Mucosa of rectum (tissue), 2 donors: ENCODE data around the gene LIMK1.
"Not testable (repeated sequence)": the region's sequence is repeated elsewhere in the genome, so short reads cannot be mapped to it uniquely, and the experiment has no call there.

Experiments
- H3K27ac ChIP-seq, 2 donors: one replicate each; pipeline ENCODE4 v1.7.0; 2013; ENCODE audit warnings: inconsistent platforms in 2 of 2, low read depth in 2 of 2, low read length in 2 of 2
- H3K27me3 ChIP-seq, 2 donors: one replicate each; pipeline ENCODE4 v1.7.0; 2013; ENCODE audit warnings: low read length in 2 of 2; ENCODE audit not compliant: control insufficient read depth in 2 of 2, insufficient read depth in 2 of 2
- H3K36me3 ChIP-seq, 2 donors: one replicate each; pipeline ENCODE4 v1.7.0; 2013; ENCODE audit warnings: low read length in 2 of 2; ENCODE audit not compliant: control insufficient read depth in 2 of 2, insufficient read depth in 2 of 2
- H3K4me1 ChIP-seq, 2 donors: one replicate each; pipeline ENCODE4 v1.7.0; 2013; ENCODE audit warnings: low read length in 2 of 2, mild to moderate bottlenecking in 1 of 2; ENCODE audit not compliant: control insufficient read depth in 2 of 2, insufficient read depth in 2 of 2
- H3K4me3 ChIP-seq, 2 donors: one replicate each; pipeline ENCODE4 v1.7.0; 2013; ENCODE audit warnings: low read length in 2 of 2
- H3K9ac ChIP-seq, 2 donors: one replicate each; pipeline ENCODE4 v1.7.0; 2013; ENCODE audit warnings: low read length in 2 of 2, low read depth in 1 of 2, mild to moderate bottlenecking in 1 of 2
- H3K9me3 ChIP-seq, 2 donors: one replicate each; pipeline ENCODE4 v1.7.0; 2013; ENCODE audit warnings: low read length in 2 of 2; ENCODE audit not compliant: control insufficient read depth in 2 of 2
- donor health status: healthy.
- donor health status: Normal muscosa, but diverticular disease.

LIMK1 gene

DNA sequence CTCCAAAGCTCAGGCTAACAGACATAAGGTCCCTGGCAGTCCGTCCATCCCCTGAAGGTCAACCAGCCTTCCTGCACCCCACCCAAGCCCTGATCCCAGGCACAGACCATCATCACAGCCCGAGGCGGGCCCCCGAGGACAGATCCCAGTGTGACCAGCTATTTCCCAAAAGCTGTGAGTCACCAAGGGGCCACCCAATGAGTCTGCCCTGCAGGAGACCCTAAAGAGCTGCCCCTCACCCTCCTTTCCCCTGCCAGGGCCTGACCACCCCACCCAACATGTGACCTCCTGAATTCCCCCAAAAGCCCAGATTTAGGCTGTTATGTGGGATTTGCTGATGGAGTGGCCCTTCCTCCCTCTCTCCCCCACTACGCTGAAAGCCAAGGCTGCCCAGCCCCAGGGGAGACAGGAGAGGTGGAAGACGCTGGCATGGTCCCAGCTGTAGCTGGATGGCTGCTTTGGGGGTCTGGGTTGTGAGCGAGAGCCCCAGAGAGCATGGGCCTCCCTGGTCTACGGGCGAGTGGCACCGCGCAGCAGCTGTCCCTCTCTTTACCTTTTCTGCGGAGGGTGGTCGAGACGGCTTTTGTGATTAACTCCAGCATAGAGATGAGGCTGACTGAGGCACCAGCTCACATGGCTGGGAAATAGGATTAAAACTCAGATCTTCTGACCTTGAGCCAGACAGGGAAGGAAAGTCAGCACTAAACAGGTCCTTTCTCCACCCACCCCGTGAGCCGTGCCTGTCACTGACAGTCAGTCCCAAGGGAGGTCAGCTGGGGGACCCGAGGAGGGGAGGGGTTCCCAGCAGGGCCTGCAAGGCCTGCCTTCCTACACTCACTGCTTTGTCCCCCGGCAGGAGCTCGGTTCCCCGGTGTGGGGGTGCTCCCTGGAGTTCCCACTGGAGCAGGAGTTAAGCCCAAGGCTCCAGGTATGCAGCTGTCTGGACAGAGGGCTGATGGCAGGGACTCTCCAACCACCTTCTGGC is 38.9 kb upstream of the LIMK1 start:
- H3K9ac ChIP-seq, result no peak overlapping the region
- H3K27me3 ChIP-seq, result no peaks in the 10 kb centered on the region
- H3K4me1 ChIP-seq, result peaks cover 0 to 6% of the 10 kb centered on the region in 2 donors
- H3K27ac ChIP-seq, result no peak overlapping the region
- no peaks in the 10 kb centered on the region for H3K36me3 ChIP-seq
- H3K4me3 ChIP-seq, result no peak overlapping the region
- H3K9me3 ChIP-seq, result no peaks in the 10 kb centered on the region

DNA sequence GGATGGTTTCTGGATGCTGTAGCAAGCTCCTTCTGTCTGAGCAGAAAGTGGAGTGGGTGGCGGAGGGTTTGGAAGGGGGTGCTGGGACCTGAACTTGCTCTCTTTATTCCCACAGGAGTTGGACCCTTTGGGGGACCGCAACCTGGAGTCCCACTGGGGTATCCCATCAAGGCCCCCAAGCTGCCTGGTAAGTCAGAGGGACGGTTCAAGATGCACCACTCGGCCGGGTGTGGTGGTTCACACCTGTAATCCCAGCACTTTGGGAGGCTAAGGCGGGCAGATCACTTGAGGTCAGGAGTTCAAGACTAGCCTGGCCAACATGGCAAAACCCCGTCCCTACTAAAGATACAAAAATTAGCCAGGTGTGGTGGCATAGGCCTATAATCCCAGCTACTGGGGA is 37.0 kb upstream of the LIMK1 start:
- H3K9me3 ChIP-seq, H3K4me3 ChIP-seq, H3K36me3 ChIP-seq, H3K4me1 ChIP-seq, H3K9ac ChIP-seq, H3K27me3 ChIP-seq, H3K27ac ChIP-seq: not testable (repeated sequence)

- Histone ChIP-seq H3K9me3 (no peaks in the 10 kb centered on the region), H3K27ac (no peak overlapping the region), H3K36me3 (peaks cover 0 to 4% of the 10 kb centered on the region in 2 donors), H3K4me3 (no peak overlapping the region), H3K4me1 (peaks cover 0 to 6% of the 10 kb centered on the region in 2 donors), H3K9ac (no peak overlapping the region), H3K27me3 (no peaks in the 10 kb centered on the region)
Observed at GRCh38 chr7:74047804-74048380, 35.7 kb upstream of the LIMK1 start.

- peaks cover 0 to 4% of the 10 kb centered on the region in 2 donors for H3K36me3 ChIP-seq
- H3K9me3 ChIP-seq, result no peaks in the 10 kb centered on the region
- H3K9ac ChIP-seq, result no peak overlapping the region
- no peaks in the 10 kb centered on the region for H3K27me3 ChIP-seq
- H3K4me1 ChIP-seq, result no peaks in the 10 kb centered on the region
- H3K4me3 ChIP-seq, result no peak overlapping the region
- no peak overlapping the region for H3K27ac ChIP-seq
Observed at GRCh38 chr7:74048999-74049599, 34.5 kb upstream of the LIMK1 start.

GRCh38 chr7:74049997-74050798 is 33.4 kb upstream of the LIMK1 start:
- H3K9ac ChIP-seq, result no peak overlapping the region
- no peak overlapping the region for H3K4me3 ChIP-seq
- H3K27me3 ChIP-seq, result no peaks in the 10 kb centered on the region
- H3K36me3 ChIP-seq, result peaks cover 0 to 4% of the 10 kb centered on the region in 2 donors
- H3K9me3 ChIP-seq, result no peaks in the 10 kb centered on the region
- H3K4me1 ChIP-seq, result no peaks in the 10 kb centered on the region
- no peak overlapping the region for H3K27ac ChIP-seq

DNA sequence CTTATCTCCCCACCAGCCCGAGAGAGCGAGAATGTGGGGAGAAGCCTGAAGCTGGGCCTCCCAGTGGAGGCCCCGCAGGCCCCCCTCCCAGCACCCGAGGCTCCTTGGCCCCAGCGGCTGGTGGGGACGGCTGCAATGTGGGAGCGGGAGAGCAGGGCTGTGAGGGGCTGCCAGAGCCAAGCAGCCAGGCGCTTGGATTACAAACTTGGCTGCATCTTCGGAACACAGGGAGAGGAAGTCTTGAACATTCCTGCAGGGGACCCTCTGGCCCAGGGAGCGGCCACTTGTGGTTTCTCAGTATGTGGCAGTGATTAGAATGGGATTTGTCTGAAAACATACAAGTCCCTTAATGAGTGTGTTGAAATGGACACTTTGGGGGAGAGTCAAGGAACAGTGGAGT is 32.4 kb upstream of the LIMK1 start:
- no peak overlapping the region for H3K27ac ChIP-seq
- H3K9ac ChIP-seq, result no peak overlapping the region
- H3K9me3 ChIP-seq, result no peaks in the 10 kb centered on the region
- H3K27me3 ChIP-seq, result no peaks in the 10 kb centered on the region
- H3K4me1 ChIP-seq, result no peaks in the 10 kb centered on the region
- H3K4me3 ChIP-seq, result no peak overlapping the region
- peaks cover 0 to 4% of the 10 kb centered on the region in 2 donors for H3K36me3 ChIP-seq

DNA sequence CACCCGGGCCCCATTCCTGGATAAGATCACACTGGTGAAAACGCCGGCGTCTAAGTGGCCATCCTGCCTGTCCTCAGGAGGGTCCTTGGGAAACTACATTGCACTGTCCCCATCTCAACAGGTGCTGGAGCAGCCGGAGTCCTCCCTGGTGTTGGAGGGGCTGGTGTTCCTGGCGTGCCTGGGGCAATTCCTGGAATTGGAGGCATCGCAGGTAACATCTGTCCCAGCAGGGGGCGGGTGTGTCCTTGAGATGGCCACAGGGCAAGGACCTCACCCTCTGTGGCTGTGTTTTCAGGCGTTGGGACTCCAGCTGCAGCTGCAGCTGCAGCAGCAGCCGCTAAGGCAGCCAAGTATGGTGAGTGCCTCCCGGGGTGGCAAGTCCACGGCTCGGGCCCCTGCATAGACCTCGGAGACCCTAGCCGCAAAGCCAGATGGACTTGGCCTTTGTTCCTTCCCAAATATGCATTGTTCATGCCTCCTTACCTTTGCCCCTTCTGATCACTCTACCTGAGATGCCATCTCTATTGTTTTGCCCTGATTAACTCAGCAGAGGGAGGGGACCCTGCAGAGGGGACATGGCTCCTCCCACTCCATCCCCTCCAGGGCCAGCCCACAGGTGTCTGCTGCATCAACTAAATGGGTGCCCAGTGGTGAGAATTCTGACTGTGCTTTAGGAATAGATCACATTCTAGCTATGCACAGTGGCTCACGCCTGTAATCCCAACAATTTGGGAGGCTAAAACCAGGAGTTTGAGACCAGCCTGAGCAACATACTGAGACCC is 31.8 kb upstream of the LIMK1 start:
- Histone ChIP-seq H3K27ac (no peak overlapping the region), H3K4me1 (no peaks in the 10 kb centered on the region), H3K27me3 (no peaks in the 10 kb centered on the region), H3K9me3 (no peaks in the 10 kb centered on the region), H3K9ac (no peak overlapping the region), H3K4me3 (no peak overlapping the region), H3K36me3 (peaks cover 0 to 7% of the 10 kb centered on the region in 2 donors)

DNA sequence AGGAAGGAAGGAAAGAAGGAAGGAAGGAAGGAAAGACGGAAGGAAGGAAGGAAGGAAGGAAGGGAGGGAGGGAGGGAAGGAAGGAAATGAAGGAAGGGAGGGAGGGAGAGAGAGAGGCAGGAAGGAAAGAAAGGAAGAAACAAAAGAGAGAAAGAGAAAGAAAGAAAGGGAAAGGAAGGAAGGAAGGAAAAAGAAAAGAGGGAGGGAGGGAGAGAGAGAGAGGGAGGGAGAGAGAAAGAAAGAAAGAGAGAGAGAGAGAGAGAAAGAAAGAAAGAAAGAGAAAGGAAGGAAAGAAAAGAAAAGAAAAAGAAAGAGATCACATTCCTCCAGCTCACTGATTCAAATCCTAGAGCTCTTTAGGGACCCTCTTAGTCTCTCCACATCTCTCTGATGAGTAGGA is 31.0 kb upstream of the LIMK1 start:
- H3K4me3 ChIP-seq, result no peak overlapping the region

GRCh38 chr7:74053589-74054186 is 29.9 kb upstream of the LIMK1 start:
- no peaks in the 10 kb centered on the region for H3K4me1 ChIP-seq
- no peak overlapping the region for H3K4me3 ChIP-seq
- no peaks in the 10 kb centered on the region for H3K9me3 ChIP-seq
- no peak overlapping the region for H3K27ac ChIP-seq
- no peak overlapping the region for H3K9ac ChIP-seq
- H3K36me3 ChIP-seq, result peaks cover 0 to 7% of the 10 kb centered on the region in 2 donors
- H3K27me3 ChIP-seq, result no peaks in the 10 kb centered on the region

More for the DNA sequence above, 31.0 kb upstream of the LIMK1 start:
- H3K27ac ChIP-seq, result no peak overlapping the region
- no peaks in the 10 kb centered on the region for H3K27me3 ChIP-seq
- peaks cover 0 to 7% of the 10 kb centered on the region in 2 donors for H3K36me3 ChIP-seq
- no peaks in the 10 kb centered on the region for H3K4me1 ChIP-seq
- H3K9ac ChIP-seq, result no peak overlapping the region
- H3K9me3 ChIP-seq, result no peaks in the 10 kb centered on the region
